ENCODE results near the gene R3HCC1L.

GRCh38 chr10:98238391-98238790 lies 103.9 kb downstream of the R3HCC1L start:
- TF ChIP-seq CTCF (IDR thresholded peaks at IDR 0.05; ENCODE audit: low read length), result no peak
- TF ChIP-seq EZH2 (optimal IDR thresholded peaks at IDR 0.05; ENCODE audit: low read depth, low read length), result no peak
- no peak for TF ChIP-seq EZH2phosphoT487 (IDR thresholded peaks at IDR 0.05; ENCODE audit: low read length)
